Measurements from ENCODE around the gene GMNC.

GRCh38 chr3:190831225-190831624 is 31.3 kb downstream of the GMNC start:
- TF ChIP-seq ASH2L (IDR thresholded peaks at IDR 0.05; ENCODE audit: insufficient read length, low read depth, low read length): no peak
- TF ChIP-seq FOXP4 (CRISPR knock-in tag; IDR thresholded peaks at IDR 0.05): no peak
- no peak for TF ChIP-seq NBN (conservative IDR thresholded peaks at IDR 0.05)
- no peak for TF ChIP-seq ARNT (IDR thresholded peaks at IDR 0.05)
- TF ChIP-seq REST (IDR thresholded peaks at IDR 0.05; ENCODE audit: borderline replicate concordance in 1 of 2, low read depth in 1 of 2, low read length in 2 of 2): no peak
- no peak for TF ChIP-seq CTCF (CRISPR knock-in tag; IDR thresholded peaks at IDR 0.05)
- no peak for TF ChIP-seq SP1 (IDR thresholded peaks at IDR 0.05)
- TF ChIP-seq SP1 (CRISPR knock-in tag; IDR thresholded peaks at IDR 0.05): no peak
- no peak for TF ChIP-seq RERE (CRISPR knock-in tag; IDR thresholded peaks at IDR 0.05; ENCODE audit: low read depth)
- TF ChIP-seq PRDM10 (CRISPR knock-in tag; IDR thresholded peaks at IDR 0.05; ENCODE audit: low read depth): no peak
- no peak for TF ChIP-seq MATR3 (CRISPR knock-in tag; IDR thresholded peaks at IDR 0.05)
- TF ChIP-seq NFE2L2 (IDR thresholded peaks at IDR 0.05; ENCODE audit: low read length): no peak
- TF ChIP-seq ZZZ3 (CRISPR knock-in tag; IDR thresholded peaks at IDR 0.05; ENCODE audit: borderline replicate concordance): no peak

Measured in HepG2 (cell line).